GM21529 (cell line): ENCODE measurements around the gene ARFGAP2.

Source experiments
- ATAC-seq: cut with Tn5 transposase; IDR thresholded peaks from one replicate; pipeline ENCODE4 v1.9.1; 2021; ENCODE audit not compliant: unreplicated experiment

Gene ARFGAP2

GRCh38 chr11:47187723-47188122, 11.0 kb upstream of the ARFGAP2 start:
- ATAC-seq = no peak

GRCh38 chr11:47186700-47187695, 10.3 kb upstream of the ARFGAP2 start:
- ATAC-seq = peak; percentile 35

GRCh38 chr11:47186076-47186699, 9.5 kb upstream of the ARFGAP2 start, which contains the start of gene PACSIN3:
TSS of gene PACSIN3 (minus strand) at chr11:47186434. CDS start at chr11:47182727, 3,707 bp downstream.
- ATAC-seq = peak; percentile 55

GRCh38 chr11:47185305-47186075, 8.8 kb upstream of the ARFGAP2 start:
- ATAC-seq = no peak

GRCh38 chr11:47184711-47185304, 8.1 kb upstream of the ARFGAP2 start:
- no peak for ATAC-seq

GRCh38 chr11:47183969-47184368, 7.3 kb upstream of the ARFGAP2 start:
- no peak for ATAC-seq

GRCh38 chr11:47183031-47183856, 6.6 kb upstream of the ARFGAP2 start:
- ATAC-seq = no peak

- ATAC-seq = no peak
Observed at GRCh38 chr11:47182380-47182779, 5.7 kb upstream of the ARFGAP2 start.

GRCh38 chr11:47181271-47181670, 4.6 kb upstream of the ARFGAP2 start:
- no peak for ATAC-seq

GRCh38 chr11:47180006-47180787, 3.5 kb upstream of the ARFGAP2 start:
- ATAC-seq = no peak

- ATAC-seq = peak; percentile 28
Observed at GRCh38 chr11:47179655-47179991, 2.9 kb upstream of the ARFGAP2 start.

- no peak for ATAC-seq
Observed at GRCh38 chr11:47178737-47179654, 2.3 kb upstream of the ARFGAP2 start.

GRCh38 chr11:47178316-47178715, 1.6 kb upstream of the ARFGAP2 start:
- no peak for ATAC-seq

- ATAC-seq = no peak
Observed at GRCh38 chr11:47177846-47178245, 1.2 kb upstream of the ARFGAP2 start.

- ATAC-seq = peak; percentile 49
Observed at GRCh38 chr11:47177229-47177845, 658 bp upstream of the ARFGAP2 start.

- ATAC-seq = no peak
Observed at GRCh38 chr11:47175746-47176327, 842 bp downstream of the ARFGAP2 start.

GRCh38 chr11:47172740-47173336, 3.8 kb downstream of the ARFGAP2 start:
- ATAC-seq = no peak
